Endodermal cell (in vitro differentiated cells): ENCODE data around the gene SHISA9. TPM values are rescaled to one million over a fixed set of nuclear protein-coding genes. Genes with fewer than 3 reads are reported as not detected.

Experiments
- DNase-seq: peaks from one replicate; pipeline ENCODE4 v3.0.0-alpha.2; 2017
- H3K27ac ChIP-seq: 2 replicates; pipeline ENCODE4 v1.5.1; 2013; ENCODE audit warnings: mild to moderate bottlenecking, low read depth, low read length, moderate library complexity
- H3K27me3 ChIP-seq: 2 replicates; pipeline ENCODE4 v1.6.1; 2013; ENCODE audit warnings: mild to moderate bottlenecking, low read length, moderate library complexity; ENCODE audit not compliant: insufficient read depth, control insufficient read depth, poor library complexity, severe bottlenecking
- H3K36me3 ChIP-seq: 2 replicates; pipeline ENCODE4 v1.7.0; 2013; ENCODE audit warnings: mild to moderate bottlenecking, low read length, moderate library complexity; ENCODE audit not compliant: control insufficient read depth, insufficient read depth
- H3K4me1 ChIP-seq: one replicate; pipeline ENCODE4 v1.7.0; 2013; ENCODE audit warnings: low read length; ENCODE audit not compliant: control insufficient read depth, insufficient read depth
- H3K4me3 ChIP-seq: 2 replicates; pipeline ENCODE4 v1.5.1; 2013; ENCODE audit warnings: mild to moderate bottlenecking, low read length, moderate library complexity
- H3K9ac ChIP-seq: 2 replicates; pipeline ENCODE4 v1.6.1; 2013; ENCODE audit warnings: mild to moderate bottlenecking, low read length, moderate library complexity; ENCODE audit not compliant: poor library complexity, severe bottlenecking; ENCODE audit errors: extremely low read depth
- H3K9me3 ChIP-seq: 2 replicates; pipeline ENCODE4 v1.6.1; 2013; ENCODE audit warnings: mild to moderate bottlenecking, low read length, moderate library complexity; ENCODE audit not compliant: control insufficient read depth
- H3K27ac Mint-ChIP-seq: 2 replicates; pipeline ENCODE4 v1.8.0; 2020; ENCODE audit warnings: mixed read lengths
- H3K27me3 Mint-ChIP-seq: 2 replicates; pipeline ENCODE4 v1.8.0; 2021; ENCODE audit warnings: mild to moderate bottlenecking, mixed read lengths; ENCODE audit not compliant: insufficient read depth
- H3K36me3 Mint-ChIP-seq: 2 replicates; pipeline ENCODE4 v1.8.0; 2020; ENCODE audit warnings: low read depth, mixed read lengths
- H3K4me1 Mint-ChIP-seq: 2 replicates; pipeline ENCODE4 v1.8.0; 2020; ENCODE audit warnings: mixed read lengths
- H3K4me3 Mint-ChIP-seq: 2 replicates; pipeline ENCODE4 v1.8.0; 2020; ENCODE audit warnings: mild to moderate bottlenecking, moderate library complexity, mixed read lengths
- H3K9me3 Mint-ChIP-seq: 2 replicates; pipeline ENCODE4 v1.8.0; 2020; ENCODE audit warnings: mild to moderate bottlenecking, mixed read lengths
- WGBS, 2 experiments: methylation state at CpG; one replicate each; pipeline versions ENCODE4 v1.1.5 to v1.1.7; 2013; ENCODE audit warnings: missing lambda C conversion rate in 2 of 2, mixed read lengths in 1 of 2; ENCODE audit not compliant: insufficient coverage in 1 of 2, insufficient read length in 1 of 2; 5-methylcytosine and 5-hydroxymethylcytosine counted together
- total RNA-seq, 2 donors: library from RNA; stranded (reverse); fragmentation: NEBNext Ultra II Directional in 1 of 2; extraction: Animal tissue kit (Norgen Biotek cat#: 25700) in 1 of 2; gene quantifications; 2 replicates in 1 of 2; 3 replicates in 1 of 2; pipeline ENCODE4 v1.2.1, GENCODE V29; 2021
- TF ChIP-seq, protein P1 (sequence below): fragments of 200-600 bp; sonication (generic); conservative IDR thresholded peaks from 2 replicates; pipeline ENCODE4 v1.5.0; 2021; ENCODE audit warnings: antibody characterized with exemption, mild to moderate bottlenecking

Gene SHISA9
- total RNA-seq, 2 donors from 2014 or later, result 5.2 to 27.8 TPM

DNA sequence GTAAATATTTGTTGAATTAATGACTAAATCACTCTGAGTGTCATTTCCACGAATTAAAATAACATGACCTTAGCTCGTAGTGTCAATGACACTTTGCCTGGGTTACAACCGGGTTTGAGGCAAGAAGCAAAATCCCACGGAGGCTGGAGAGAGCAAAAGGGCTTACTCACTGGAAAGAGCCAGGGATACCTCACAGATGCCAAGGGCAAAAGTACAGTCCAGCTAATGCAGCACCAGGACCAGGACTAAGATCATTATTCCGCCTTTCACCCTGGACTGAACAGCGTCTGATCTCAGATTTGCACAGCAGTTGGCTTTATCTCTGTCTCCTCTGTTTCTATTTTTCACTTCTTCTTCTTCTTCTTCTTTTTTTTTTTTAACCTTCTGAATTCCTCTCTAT, 175.5 kb downstream of the SHISA9 start:
- Histone ChIP-seq H3K9me3 (no peaks in the 10 kb centered on the region), H3K36me3 (no peaks in the 10 kb centered on the region), H3K27ac (no peak overlapping the region), H3K4me3 (no peak overlapping the region), H3K9ac (no peak overlapping the region), H3K27me3 (no peaks in the 10 kb centered on the region), H3K4me1 (no peaks in the 10 kb centered on the region)
- Mint-ChIP-seq H3K27ac (no peak overlapping the region), H3K27me3 (no peaks in the 10 kb centered on the region), H3K4me1 (peaks cover 4% of the 10 kb centered on the region), H3K36me3 (no peaks in the 10 kb centered on the region), H3K4me3 (no peak overlapping the region), H3K9me3 (no peaks in the 10 kb centered on the region)
- DNase-seq, result no peak
- 91 to 92% methylated on average over 6 of the region's 6 CpGs for WGBS, 2 experiments
- TF ChIP-seq, protein P1, sequence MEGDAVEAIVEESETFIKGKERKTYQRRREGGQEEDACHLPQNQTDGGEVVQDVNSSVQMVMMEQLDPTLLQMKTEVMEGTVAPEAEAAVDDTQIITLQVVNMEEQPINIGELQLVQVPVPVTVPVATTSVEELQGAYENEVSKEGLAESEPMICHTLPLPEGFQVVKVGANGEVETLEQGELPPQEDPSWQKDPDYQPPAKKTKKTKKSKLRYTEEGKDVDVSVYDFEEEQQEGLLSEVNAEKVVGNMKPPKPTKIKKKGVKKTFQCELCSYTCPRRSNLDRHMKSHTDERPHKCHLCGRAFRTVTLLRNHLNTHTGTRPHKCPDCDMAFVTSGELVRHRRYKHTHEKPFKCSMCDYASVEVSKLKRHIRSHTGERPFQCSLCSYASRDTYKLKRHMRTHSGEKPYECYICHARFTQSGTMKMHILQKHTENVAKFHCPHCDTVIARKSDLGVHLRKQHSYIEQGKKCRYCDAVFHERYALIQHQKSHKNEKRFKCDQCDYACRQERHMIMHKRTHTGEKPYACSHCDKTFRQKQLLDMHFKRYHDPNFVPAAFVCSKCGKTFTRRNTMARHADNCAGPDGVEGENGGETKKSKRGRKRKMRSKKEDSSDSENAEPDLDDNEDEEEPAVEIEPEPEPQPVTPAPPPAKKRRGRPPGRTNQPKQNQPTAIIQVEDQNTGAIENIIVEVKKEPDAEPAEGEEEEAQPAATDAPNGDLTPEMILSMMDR, result no peak

GRCh38 chr16:13077816-13078215, 176.4 kb downstream of the SHISA9 start:
- no peak overlapping the region for H3K27ac ChIP-seq
- DNase-seq, result no peak
- no peaks in the 10 kb centered on the region for H3K9me3 Mint-ChIP-seq
- peaks cover 4% of the 10 kb centered on the region for H3K4me1 Mint-ChIP-seq
- H3K27me3 Mint-ChIP-seq, result no peaks in the 10 kb centered on the region
- H3K4me1 ChIP-seq, result no peaks in the 10 kb centered on the region
- no peaks in the 10 kb centered on the region for H3K36me3 Mint-ChIP-seq
- TF ChIP-seq, protein P1, result no peak
- H3K27ac Mint-ChIP-seq, result no peak overlapping the region
- H3K9ac ChIP-seq, result no peak overlapping the region
- H3K4me3 Mint-ChIP-seq, result no peak overlapping the region
- H3K4me3 ChIP-seq, result no peak overlapping the region
- 93% methylated on average over 1 of the region's 1 CpG; no CpG with 5 or more reads in 1 of the 2 experiments for WGBS, 2 experiments
- no peaks in the 10 kb centered on the region for H3K27me3 ChIP-seq
- no peaks in the 10 kb centered on the region for H3K9me3 ChIP-seq
- H3K36me3 ChIP-seq, result no peaks in the 10 kb centered on the region

DNA sequence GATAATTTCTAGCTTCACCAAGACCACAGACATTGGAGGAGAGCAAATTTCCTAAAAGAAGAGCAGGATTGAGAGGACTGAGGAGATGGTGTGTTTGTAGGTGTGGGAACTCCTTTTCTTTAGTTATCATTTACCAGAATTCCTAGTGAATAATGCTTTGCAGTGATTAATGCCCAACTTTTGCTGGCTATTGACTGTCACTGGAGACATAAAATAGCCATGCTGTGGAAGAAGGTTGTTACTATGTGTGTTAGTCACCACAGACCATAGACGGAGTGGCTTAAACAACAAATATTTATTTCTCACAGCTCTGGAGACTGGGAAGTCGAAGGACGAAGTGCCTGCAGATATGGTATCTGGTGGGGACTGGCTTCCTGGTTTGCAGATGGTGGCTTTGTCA, 179.1 kb downstream of the SHISA9 start:
- no peak overlapping the region for H3K4me3 Mint-ChIP-seq
- no peak overlapping the region for H3K27ac ChIP-seq
- no peaks in the 10 kb centered on the region for H3K9me3 Mint-ChIP-seq

More for the DNA sequence above, 179.1 kb downstream of the SHISA9 start:
- Histone ChIP-seq H3K4me3 (no peak overlapping the region), H3K27me3 (no peaks in the 10 kb centered on the region), H3K9ac (no peak overlapping the region), H3K9me3 (no peaks in the 10 kb centered on the region), H3K4me1 (no peaks in the 10 kb centered on the region), H3K36me3 (no peaks in the 10 kb centered on the region)
- Mint-ChIP-seq H3K4me1 (peaks cover 13% of the 10 kb centered on the region), H3K27ac (no peak overlapping the region), H3K36me3 (no peaks in the 10 kb centered on the region), H3K27me3 (no peaks in the 10 kb centered on the region)
- no peak for DNase-seq
- TF ChIP-seq, protein P1, result no peak
- 100% methylated on average over 3 of the region's 3 CpGs; no CpG with 5 or more reads in 1 of the 2 experiments for WGBS, 2 experiments
